Stimulated activated CD4-positive, alpha-beta T cell treated with anti-CD3 and anti-CD28 coated beads, Interleukin-15, amount 100 ng/mL, for 1 hour (primary cell): ENCODE data around the gene MYMK.

Experiments used
- DNase-seq, 2 donors: peaks; one replicate each; pipeline ENCODE4 v3.0.0-alpha.2; 2020; ENCODE audit warnings: low read depth in 1 of 2, low spot score in 1 of 2

MYMK gene

GRCh38 chr9:133468777-133469421 lies 55.9 kb downstream of the MYMK start:
- DNase-seq = no peak

GRCh38 chr9:133468374-133468773 lies 56.4 kb downstream of the MYMK start:
- no peak for DNase-seq

GRCh38 chr9:133467101-133467500 lies 57.7 kb downstream of the MYMK start:
- DNase-seq = no peak

- no peak for DNase-seq
Measured at GRCh38 chr9:133465984-133466383, 58.8 kb downstream of the MYMK start.

- DNase-seq = no peak
Measured at GRCh38 chr9:133464638-133465037, 60.1 kb downstream of the MYMK start.
